Astrocyte (in vitro differentiated cells and primary cell): Measurements from ENCODE around the gene NMT1.

Experiments used
- EZH2 ChIP-seq: IDR thresholded peaks from 2 replicates; pipeline ENCODE4 v1.6.1; 2012; ENCODE audit warnings: mild to moderate bottlenecking, low read length, inconsistent platforms; ENCODE audit not compliant: insufficient read depth
- TF ChIP-seq, protein P1 (sequence below): IDR thresholded peaks from 2 replicates; pipeline ENCODE4 v1.5.1; 2011; ENCODE audit warnings: low read depth, mild to moderate bottlenecking, inconsistent platforms, low read length, moderate library complexity; ENCODE audit not compliant: insufficient read depth

DNA sequence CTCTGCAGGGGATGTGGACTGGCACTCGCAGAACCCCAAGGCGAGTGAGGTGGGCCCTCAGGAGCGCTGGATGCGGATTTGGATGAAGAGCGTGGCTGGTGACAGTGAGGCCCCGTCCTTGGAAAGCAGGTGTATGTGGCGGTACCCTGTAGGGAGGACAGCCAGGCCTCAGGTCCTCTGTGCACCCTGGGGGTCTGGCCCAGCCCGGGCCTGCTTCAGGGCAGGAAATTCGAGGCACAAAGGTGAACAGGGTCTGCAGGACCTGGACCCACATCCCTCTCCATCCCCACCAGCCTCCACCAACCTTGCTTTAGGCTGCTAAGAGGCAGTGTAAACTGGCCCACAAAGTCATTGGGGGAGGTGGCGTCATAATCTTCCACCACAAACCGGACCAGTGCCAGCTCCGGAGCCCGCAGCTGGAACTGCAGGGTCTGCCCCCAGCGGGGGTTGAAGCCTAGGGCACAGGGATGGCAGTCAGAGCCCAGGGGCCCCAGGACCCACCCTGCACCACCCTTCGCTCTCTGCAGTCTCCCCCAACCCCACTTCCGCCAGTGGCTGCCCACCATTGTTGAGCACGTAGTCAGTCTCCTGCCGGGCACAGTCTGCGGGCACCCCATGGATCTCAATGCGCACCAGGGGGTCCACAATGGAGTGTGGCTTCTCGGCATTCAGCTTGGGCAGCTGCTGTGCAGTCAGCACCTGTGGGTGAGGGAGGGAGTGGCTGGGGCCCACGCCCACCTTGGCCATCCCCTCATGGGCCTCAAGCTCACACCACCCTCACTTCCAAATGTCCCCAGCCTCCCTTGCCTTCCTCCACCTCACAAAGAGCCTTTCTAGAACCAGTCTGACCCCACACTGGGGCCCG is 51.7 kb downstream of the NMT1 start:
- TF ChIP-seq EZH2, result no peak
- TF ChIP-seq, protein P1, sequence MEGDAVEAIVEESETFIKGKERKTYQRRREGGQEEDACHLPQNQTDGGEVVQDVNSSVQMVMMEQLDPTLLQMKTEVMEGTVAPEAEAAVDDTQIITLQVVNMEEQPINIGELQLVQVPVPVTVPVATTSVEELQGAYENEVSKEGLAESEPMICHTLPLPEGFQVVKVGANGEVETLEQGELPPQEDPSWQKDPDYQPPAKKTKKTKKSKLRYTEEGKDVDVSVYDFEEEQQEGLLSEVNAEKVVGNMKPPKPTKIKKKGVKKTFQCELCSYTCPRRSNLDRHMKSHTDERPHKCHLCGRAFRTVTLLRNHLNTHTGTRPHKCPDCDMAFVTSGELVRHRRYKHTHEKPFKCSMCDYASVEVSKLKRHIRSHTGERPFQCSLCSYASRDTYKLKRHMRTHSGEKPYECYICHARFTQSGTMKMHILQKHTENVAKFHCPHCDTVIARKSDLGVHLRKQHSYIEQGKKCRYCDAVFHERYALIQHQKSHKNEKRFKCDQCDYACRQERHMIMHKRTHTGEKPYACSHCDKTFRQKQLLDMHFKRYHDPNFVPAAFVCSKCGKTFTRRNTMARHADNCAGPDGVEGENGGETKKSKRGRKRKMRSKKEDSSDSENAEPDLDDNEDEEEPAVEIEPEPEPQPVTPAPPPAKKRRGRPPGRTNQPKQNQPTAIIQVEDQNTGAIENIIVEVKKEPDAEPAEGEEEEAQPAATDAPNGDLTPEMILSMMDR, result no peak
